Lung (tissue), 12 donors: ENCODE measurements around the gene ZFP36L1. TPM values are rescaled to one million over a fixed set of nuclear protein-coding genes. Genes with fewer than 3 reads are reported as not detected.

Source experiments
- ATAC-seq: fragments of 200-7000 bp; cut with Tn5 transposase; one replicate; pipeline ENCODE4 v1.9.1; 2020; ENCODE audit warnings: moderate number of reproducible peaks; ENCODE audit not compliant: insufficient read depth, low FRiP score
- DNase-seq, 3 donors: peaks; one replicate each; pipeline ENCODE4 v3.0.0-alpha.2; 2013 to 2017
- H3K27ac ChIP-seq, 2 donors: one replicate each; pipeline ENCODE4 v1.5.1; 2013; ENCODE audit warnings: mild to moderate bottlenecking in 2 of 2, moderate library complexity in 2 of 2, control low read depth in 1 of 2, inconsistent platforms in 1 of 2, low read depth in 1 of 2, low read length in 1 of 2
- H3K27me3 ChIP-seq, 3 donors: one replicate each; pipeline ENCODE4 v1.5.1; 2013; ENCODE audit warnings: low read length in 2 of 3; ENCODE audit not compliant: control insufficient read depth in 3 of 3, insufficient read depth in 3 of 3
- H3K36me3 ChIP-seq, 4 donors: one replicate each; pipeline ENCODE4 v1.5.1; 2013; ENCODE audit warnings: low read length in 4 of 4, mild to moderate bottlenecking in 1 of 4, moderate library complexity in 1 of 4; ENCODE audit not compliant: control insufficient read depth in 4 of 4, insufficient read depth in 4 of 4
- H3K4me1 ChIP-seq, 5 donors: one replicate each; pipeline ENCODE4 v1.5.1; 2013; ENCODE audit warnings: low read length in 5 of 5, mild to moderate bottlenecking in 2 of 5, moderate library complexity in 1 of 5; ENCODE audit not compliant: control insufficient read depth in 5 of 5, insufficient read depth in 5 of 5
- H3K4me3 ChIP-seq: one replicate; pipeline ENCODE4 v1.5.1; 2013; ENCODE audit warnings: mild to moderate bottlenecking, control low read depth, moderate library complexity
- H3K9ac ChIP-seq, 2 donors: one replicate each; pipeline ENCODE4 v1.5.1; 2013; ENCODE audit warnings: low read length in 2 of 2, control low read depth in 1 of 2; ENCODE audit not compliant: insufficient read depth in 1 of 2
- H3K9me3 ChIP-seq, 4 donors: one replicate each; pipeline ENCODE4 v1.5.1; 2013; ENCODE audit warnings: low read length in 3 of 4, mild to moderate bottlenecking in 1 of 4, moderate library complexity in 1 of 4; ENCODE audit not compliant: control insufficient read depth in 4 of 4, insufficient read depth in 3 of 4
- CTCF ChIP-seq: IDR thresholded peaks from 2 replicates; pipeline ENCODE4 v1.5.1; 2012; ENCODE audit warnings: mild to moderate bottlenecking; ENCODE audit errors: control extremely low read depth, extremely low read depth
- WGBS, 2 donors: extraction: QIAGEN DNeasy Blood & Tissue Kit; methylation state at CpG; one replicate each; pipeline ENCODE4 v1.1.7; 2013; 5-methylcytosine and 5-hydroxymethylcytosine counted together
- polyA plus RNA-seq, 2 donors: library from polyadenylated mRNA; stranded (reverse); fragments of 200-250 nt; gene quantifications; one replicate each; pipeline ENCODE4 v1.2.1, GENCODE V29; 2013
- total RNA-seq, 2 donors: library from RNA; depleted of rRNA in 1 of 2; stranded (reverse); fragments of >200 nt in 1 of 2; gene quantifications; one replicate each; pipeline ENCODE4 v1.2.1, GENCODE V29; 2014 to 2021
- donor health status: control.
- donor health status: control.
- donor health status: Bipolar disorder and iron deficiency.
- donor health status: healthy.
- donor health status: DM: yes; HTN: yes; CAD: no.

The ZFP36L1 gene
- total and polyA plus RNA-seq, 4 donors, result 63.7 to 364 (median 267) TPM

DNA sequence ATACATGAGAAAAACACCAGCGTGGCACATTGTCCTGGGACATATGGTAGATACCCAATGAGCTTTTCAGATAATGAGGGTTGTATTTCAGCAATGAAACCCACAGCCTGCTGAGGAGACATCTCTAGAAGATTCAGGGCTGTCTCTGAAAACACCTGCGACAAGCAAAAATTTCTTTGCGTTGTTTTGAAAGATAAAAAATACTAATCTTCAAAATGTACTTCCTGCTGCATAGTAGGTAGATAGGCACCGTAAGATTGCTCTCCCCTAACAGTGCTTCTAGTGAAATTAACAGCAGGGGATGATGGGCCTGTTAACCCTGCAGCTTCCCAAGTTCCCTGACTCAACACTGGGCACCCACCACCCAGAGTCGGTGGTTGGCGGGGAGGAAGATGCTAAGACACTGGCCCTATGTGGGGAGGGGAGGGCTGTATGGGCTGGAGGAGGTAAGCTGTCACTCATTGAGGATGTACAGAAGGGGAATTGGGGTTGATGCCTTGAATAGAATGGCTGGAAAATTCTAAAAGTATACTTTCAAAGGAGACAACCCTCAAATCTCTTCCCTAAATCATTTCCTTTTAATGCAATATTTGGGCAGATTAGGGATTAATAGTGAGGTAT, 20.0 kb downstream of the ZFP36L1 start:
- no peak for TF ChIP-seq CTCF
- Histone ChIP-seq H3K9ac (no peak overlapping the region), H3K9me3 (peaks cover 0 to 7% (median under 1%) of the 10 kb centered on the region in 4 donors), H3K4me3 (no peak overlapping the region), H3K36me3 (no peaks in the 10 kb centered on the region), H3K27ac (peak overlapping the region in 1 of 2 donors; percentile 55), H3K27me3 (no peaks in the 10 kb centered on the region), H3K4me1 (peaks cover 0 to 13% (median 2%) of the 10 kb centered on the region in 5 donors)
- ATAC-seq, result no peak
- WGBS, 2 donors, result 78 to 85% methylated on average over 6 of the region's 6 CpGs
- DNase-seq, result no peak

GRCh38 chr14:68771631-68772030, 21.2 kb downstream of the ZFP36L1 start:
- peak; percentile 14 for ATAC-seq
- H3K27ac ChIP-seq, result peak overlapping the region; percentile 42 to 88

GRCh38 chr14:68770553-68771286, 22.1 kb downstream of the ZFP36L1 start:
- no peak overlapping the region for H3K9ac ChIP-seq
- no peak for TF ChIP-seq CTCF
- H3K4me1 ChIP-seq, result peaks cover 0 to 13% (median 2%) of the 10 kb centered on the region in 5 donors
- peak overlapping the region in 1 of 2 donors; percentile 68 for H3K27ac ChIP-seq
- H3K27me3 ChIP-seq, result no peaks in the 10 kb centered on the region
- no peak for ATAC-seq
- no peaks in the 10 kb centered on the region for H3K36me3 ChIP-seq
- no peak overlapping the region for H3K4me3 ChIP-seq
- H3K9me3 ChIP-seq, result peaks cover 0 to 7% (median under 1%) of the 10 kb centered on the region in 4 donors
- WGBS, 2 donors, result 83 to 85% methylated on average over 11 of the region's 11 CpGs
- peak in 1 of 3 donors; percentile 29 for DNase-seq

More at GRCh38 chr14:68771631-68772030, 21.2 kb downstream of the ZFP36L1 start:
- DNase-seq, result peak; percentile 51 to 69 (median 51)
- Histone ChIP-seq H3K9me3 (peaks cover 0 to 7% (median under 1%) of the 10 kb centered on the region in 4 donors), H3K4me1 (peaks cover 0 to 13% (median 2%) of the 10 kb centered on the region in 5 donors), H3K9ac (no peak overlapping the region), H3K27me3 (no peaks in the 10 kb centered on the region), H3K36me3 (no peaks in the 10 kb centered on the region), H3K4me3 (no peak overlapping the region)
- WGBS, 2 donors, result 17 to 44% methylated on average over 10 of the region's 10 CpGs
- TF ChIP-seq CTCF, result no peak
